GM23248 (cell line): ENCODE data around the gene RAB30. TPM values are rescaled to one million over a fixed set of nuclear protein-coding genes. Genes with fewer than 3 reads are reported as not detected.

ENCODE experiments used
- DNase-seq: peaks from one replicate; pipeline ENCODE4 v3.0.0-alpha.2; 2015
- H2AFZ ChIP-seq: fragments of 200-600 bp; sonication (generic); 2 replicates; pipeline ENCODE4 v1.6.1; 2016; ENCODE audit warnings: antibody characterized with exemption
- H3F3A ChIP-seq: fragments of 200-600 bp; sonication (generic); 2 replicates; pipeline ENCODE4 v1.6.1; 2016; ENCODE audit warnings: mild to moderate bottlenecking, antibody characterized with exemption, mixed run types; ENCODE audit not compliant: insufficient read depth
- H3K27ac ChIP-seq: fragments of 200-600 bp; sonication (generic); 2 replicates; pipeline ENCODE4 v1.5.1; 2016; ENCODE audit warnings: mild to moderate bottlenecking
- H3K27me3 ChIP-seq: fragments of 200-600 bp; sonication (generic); replicated peaks from 2 replicates; pipeline ENCODE4 v1.6.1; 2016; ENCODE audit warnings: mild to moderate bottlenecking; ENCODE audit not compliant: insufficient read depth
- H3K36me3 ChIP-seq: fragments of 200-600 bp; sonication (generic); 2 replicates; pipeline ENCODE4 v1.6.1; 2016; ENCODE audit warnings: low read depth, mild to moderate bottlenecking
- H3K4me1 ChIP-seq: fragments of 200-600 bp; sonication (generic); 2 replicates; pipeline ENCODE4 v1.6.1; 2016; ENCODE audit warnings: mild to moderate bottlenecking; ENCODE audit not compliant: insufficient read depth
- H3K4me2 ChIP-seq: fragments of 200-600 bp; sonication (generic); one replicate; pipeline ENCODE4 v1.6.1; 2016; ENCODE audit warnings: mild to moderate bottlenecking; ENCODE audit not compliant: unreplicated experiment
- H3K4me3 ChIP-seq: fragments of 200-600 bp; sonication (generic); 2 replicates; pipeline ENCODE4 v1.5.1; 2016; ENCODE audit warnings: mild to moderate bottlenecking
- H3K79me2 ChIP-seq: fragments of 200-600 bp; sonication (generic); 2 replicates; pipeline ENCODE4 v1.6.1; 2016; ENCODE audit warnings: mild to moderate bottlenecking; ENCODE audit not compliant: insufficient read depth
- H3K9ac ChIP-seq: fragments of 200-600 bp; sonication (generic); 2 replicates; pipeline ENCODE4 v1.6.1; 2016; ENCODE audit warnings: mild to moderate bottlenecking
- H3K9me2 ChIP-seq: fragments of 200-600 bp; sonication (generic); 2 replicates; pipeline ENCODE4 v1.6.1; 2016; ENCODE audit warnings: mixed run types, mild to moderate bottlenecking, moderate library complexity; ENCODE audit not compliant: insufficient read depth
- H3K9me3 ChIP-seq: fragments of 200-600 bp; sonication (generic); one replicate; pipeline ENCODE4 v1.6.1; 2017; ENCODE audit warnings: low read depth
- H4K20me1 ChIP-seq: fragments of 200-600 bp; sonication (generic); 2 replicates; pipeline ENCODE4 v1.6.0; 2016; ENCODE audit not compliant: insufficient read depth
- EZH2 ChIP-seq: fragments of 200-600 bp; sonication (generic); IDR thresholded peaks from 2 replicates; pipeline ENCODE4 v1.6.1; 2018; ENCODE audit warnings: antibody characterized with exemption, mild to moderate bottlenecking; ENCODE audit not compliant: insufficient read depth, poor library complexity, severe bottlenecking
- EZH2phosphoT487 ChIP-seq: fragments of 200-600 bp; sonication (generic); IDR thresholded peaks from 2 replicates; pipeline ENCODE4 v1.6.1; 2018; ENCODE audit warnings: antibody characterized with exemption, moderate library complexity, mild to moderate bottlenecking, low read depth; ENCODE audit not compliant: insufficient read depth
- WGBS, 2 experiments: methylation state at CpG; one replicate each; pipeline ENCODE4 v1.1.6; 2015 to 2017; ENCODE audit warnings: low lambda C conversion rate in 2 of 2, low coverage in 1 of 2; ENCODE audit errors: missing lambda C conversion rate in 2 of 2; 5-methylcytosine and 5-hydroxymethylcytosine counted together
- in situ Hi-C: fragments of 300-500 bp; cut with MboI; formaldehyde crosslinking; loops from 2 replicates; pipeline ENCODE4 v1.15.0; 2020
- polyA plus RNA-seq: library from polyadenylated mRNA; unstranded; fragments of >200 nt; fragmentation: Nextera tagmentation; extraction: Ambion mirVana; gene quantifications from 2 replicates; pipeline ENCODE4 v1.2.1, GENCODE V29; 2016
- total RNA-seq: library from RNA; depleted of rRNA; stranded (reverse); fragments of >200 nt; shearing (Covaris generic); gene quantifications from 2 replicates; pipeline ENCODE4 v1.2.3, GENCODE V29; 2014

RAB30 gene
- total and polyA plus RNA-seq, 2 experiments from 2014 or later: 10.6 to 14.0 TPM

DNA sequence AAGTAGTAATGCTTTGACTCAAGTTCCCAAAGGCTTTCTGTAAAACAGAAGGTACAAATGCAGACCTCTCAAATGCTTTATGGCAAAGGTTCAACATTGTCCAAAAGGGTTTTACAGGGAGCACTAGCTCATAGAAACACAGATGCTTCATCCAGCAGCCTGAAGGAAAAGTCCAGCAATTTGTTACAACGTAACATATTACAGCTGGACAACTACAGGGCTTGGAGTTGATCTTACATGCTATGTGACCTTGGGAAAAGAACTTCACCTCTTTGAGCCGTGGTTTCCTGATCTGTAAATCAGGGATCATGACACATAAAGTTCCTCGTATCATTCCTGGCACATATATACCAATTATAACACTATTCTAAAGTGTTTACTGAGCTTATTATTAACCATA is 85.3 kb downstream of the RAB30 start:
- Histone ChIP-seq H3F3A (no peaks in the 10 kb centered on the region), H3K36me3 (0 out of 2 replicates have a peak, but pooled peaks cover 12% of the 10 kb centered on the region), H4K20me1 (no peaks in the 10 kb centered on the region), H3K9me3 (no peaks in the 10 kb centered on the region), H3K9ac (no peak overlapping the region), H2AFZ (no peak overlapping the region), H3K9me2 (no peaks in the 10 kb centered on the region), H3K27ac (no peak overlapping the region), H3K4me1 (no peaks in the 10 kb centered on the region), H3K79me2 (no peaks in the 10 kb centered on the region), H3K27me3 (no peaks in the 10 kb centered on the region), H3K4me3 (no peak overlapping the region), H3K4me2 (no peak overlapping the region)
- in situ Hi-C loops: no loop called here
- TF ChIP-seq EZH2phosphoT487: no peak
- TF ChIP-seq EZH2: no peak
- 89 to 94% methylated on average over 3 of the region's 3 CpGs for WGBS, 2 experiments
- DNase-seq: no peak

DNA sequence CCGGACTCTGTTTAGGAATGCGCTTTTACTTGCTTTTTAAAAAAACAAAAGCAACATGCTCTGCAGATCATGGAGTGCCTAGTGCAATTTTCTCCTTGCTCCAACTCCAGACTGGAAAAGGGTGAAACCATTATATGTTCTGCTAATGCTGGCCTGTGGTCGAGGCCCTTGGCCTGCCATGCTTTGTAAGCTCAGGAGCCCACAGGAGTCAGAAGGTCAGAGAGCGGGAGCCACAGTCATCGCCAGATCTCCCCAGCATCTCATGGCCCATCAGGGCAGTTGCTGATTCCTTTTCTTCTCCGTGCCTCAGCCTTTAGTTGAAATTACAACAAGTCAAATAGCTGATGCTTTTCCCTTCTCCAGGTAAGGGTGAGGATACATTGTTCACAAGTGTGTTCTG is 89.8 kb downstream of the RAB30 start:
- Histone ChIP-seq H3K27ac (no peak overlapping the region), H3K9me3 (no peaks in the 10 kb centered on the region), H3K4me3 (no peak overlapping the region), H3K27me3 (no peaks in the 10 kb centered on the region), H3K79me2 (no peaks in the 10 kb centered on the region), H3F3A (peaks cover 34% of the 10 kb centered on the region), H3K4me2 (no peak overlapping the region), H3K9me2 (no peaks in the 10 kb centered on the region), H3K9ac (no peak overlapping the region), H4K20me1 (no peaks in the 10 kb centered on the region), H2AFZ (no peak overlapping the region), H3K36me3 (0 out of 2 replicates have a peak, but pooled peaks cover 12% of the 10 kb centered on the region), H3K4me1 (peaks cover 37% of the 10 kb centered on the region)
- no peak for TF ChIP-seq EZH2phosphoT487
- TF ChIP-seq EZH2: no peak
- in situ Hi-C loops: no loop called here
- DNase-seq: no peak
- 99 to 100% methylated on average over 6 of the region's 6 CpGs for WGBS, 2 experiments

DNA sequence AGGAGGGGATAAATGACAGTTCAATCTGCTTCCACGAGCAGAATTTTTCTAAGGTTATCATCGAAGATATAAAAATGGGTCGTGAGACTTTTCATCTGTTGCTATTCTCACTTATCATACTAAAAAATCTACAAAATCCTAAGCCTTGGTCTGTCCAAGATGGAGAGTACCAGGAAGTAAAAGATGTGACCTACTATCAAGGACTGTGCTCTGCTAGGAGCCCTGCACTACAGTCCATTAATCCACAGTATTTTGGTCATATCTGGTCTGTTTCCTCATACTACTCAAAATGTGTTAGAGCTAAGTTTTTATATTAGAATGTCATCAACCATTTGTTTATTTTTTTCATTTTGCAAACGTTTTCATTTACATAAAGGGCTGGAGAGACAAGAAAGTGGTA is 90.8 kb downstream of the RAB30 start:
- H3K4me3 ChIP-seq: no peak overlapping the region
- 0 out of 2 replicates have a peak, but pooled peaks cover 4% of the 10 kb centered on the region for H3K36me3 ChIP-seq
- H3K9ac ChIP-seq: no peak overlapping the region
- in situ Hi-C loops: no loop called here
- WGBS, 2 experiments: 84 to 89% methylated on average over 4 of the region's 4 CpGs
- no peak for DNase-seq
- peak overlapping the region; percentile 65 for H3K4me2 ChIP-seq
- no peaks in the 10 kb centered on the region for H3K79me2 ChIP-seq
- H3F3A ChIP-seq: peaks cover 34% of the 10 kb centered on the region
- no peak overlapping the region for H2AFZ ChIP-seq
- H3K27ac ChIP-seq: peak overlapping the region; percentile 60; the same call in 1 of the 2 replicates
- no peaks in the 10 kb centered on the region for H3K9me3 ChIP-seq
- TF ChIP-seq EZH2phosphoT487 (no peak), EZH2 (no peak)
- H3K4me1 ChIP-seq: peaks cover 37% of the 10 kb centered on the region
- H3K27me3 ChIP-seq: no peaks in the 10 kb centered on the region
- H4K20me1 ChIP-seq: no peaks in the 10 kb centered on the region
- H3K9me2 ChIP-seq: no peaks in the 10 kb centered on the region

DNA sequence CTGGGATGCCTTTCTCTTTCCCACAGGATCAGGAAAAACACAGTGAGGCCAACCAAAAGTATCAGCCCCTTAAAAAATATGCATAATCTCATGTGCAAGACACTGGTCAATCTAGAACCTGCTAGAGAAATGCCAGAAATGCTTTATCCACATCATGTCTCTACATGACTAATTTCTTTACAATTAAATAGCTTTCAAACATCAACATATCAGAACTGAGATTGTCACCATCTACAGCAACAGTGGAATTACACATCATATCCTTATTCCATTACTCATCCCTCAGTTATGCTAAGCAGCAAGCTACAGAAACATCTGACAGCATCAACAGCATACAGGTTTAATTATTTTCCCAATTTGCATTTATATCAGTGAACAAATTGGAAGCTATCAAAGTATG is 91.4 kb downstream of the RAB30 start:
- H3K79me2 ChIP-seq: no peaks in the 10 kb centered on the region
- no peaks in the 10 kb centered on the region for H3K36me3 ChIP-seq
- no peaks in the 10 kb centered on the region for H4K20me1 ChIP-seq
- peak overlapping the region; percentile 24; the same call in 1 of the 2 replicates for H3K4me3 ChIP-seq
- peak overlapping the region; percentile 65 for H3K4me2 ChIP-seq
- H2AFZ ChIP-seq: no peak overlapping the region
- in situ Hi-C loops: no loop called here
- no peaks in the 10 kb centered on the region for H3K27me3 ChIP-seq
- H3K9ac ChIP-seq: 0 out of 2 replicates have a peak overlapping the region, but pooled peaks have one; percentile 17
- TF ChIP-seq EZH2phosphoT487: no peak
- no peak for TF ChIP-seq EZH2
- H3K4me1 ChIP-seq: peaks cover 37% of the 10 kb centered on the region
- H3K27ac ChIP-seq: peak overlapping the region; percentile 60
- H3F3A ChIP-seq: peaks cover 34% of the 10 kb centered on the region
- H3K9me3 ChIP-seq: no peaks in the 10 kb centered on the region
- H3K9me2 ChIP-seq: no peaks in the 10 kb centered on the region
- DNase-seq: peak; percentile 84

DNA sequence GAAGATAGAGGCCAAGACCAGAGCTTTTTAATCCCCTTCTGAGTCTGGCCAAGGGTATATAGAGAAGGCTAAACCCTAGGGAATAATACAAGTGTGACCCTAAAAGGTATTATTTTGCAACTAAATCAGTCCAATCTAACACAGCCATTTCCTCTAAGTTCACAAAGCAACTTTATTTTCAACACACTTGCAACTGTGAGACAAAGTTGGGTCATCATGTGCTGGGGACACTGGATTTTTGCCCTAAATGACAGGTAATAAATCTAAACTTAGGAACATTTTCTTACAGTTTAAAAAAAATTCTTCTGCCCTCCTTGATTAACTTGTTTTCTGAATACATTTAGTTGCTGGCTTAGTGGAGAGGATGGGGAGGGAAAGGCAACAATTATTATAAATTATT is 91.9 kb downstream of the RAB30 start:
- in situ Hi-C loops: no loop called here
- Histone ChIP-seq H3K4me3 (peak overlapping the region; percentile 24; the same call in 1 of the 2 replicates), H3K9me2 (no peaks in the 10 kb centered on the region), H3K4me2 (peak overlapping the region; percentile 65), H4K20me1 (no peaks in the 10 kb centered on the region), H3F3A (peaks cover 34% of the 10 kb centered on the region), H3K9me3 (no peaks in the 10 kb centered on the region), H3K27ac (peak overlapping the region; percentile 60), H3K27me3 (no peaks in the 10 kb centered on the region), H3K9ac (0 out of 2 replicates have a peak overlapping the region, but pooled peaks have one; percentile 17), H3K36me3 (no peaks in the 10 kb centered on the region), H3K79me2 (no peaks in the 10 kb centered on the region), H2AFZ (no peak overlapping the region), H3K4me1 (peaks cover 37% of the 10 kb centered on the region)
- TF ChIP-seq EZH2: no peak
- no peak for TF ChIP-seq EZH2phosphoT487
- peak; percentile 5 for DNase-seq
